Activated CD4-positive, CD25-positive, alpha-beta regulatory T cell (primary cell): ENCODE results near the gene WWTR1.

ENCODE experiments used
- DNase-seq, 4 experiments: peaks; one replicate each; lab custom pipeline; 2025; lab: John Stamatoyannopoulos, UW

Gene WWTR1

GRCh38 chr3:149593418-149594160 lies 64.2 kb downstream of the WWTR1 start:
- no peak for DNase-seq

- DNase-seq, result no peak
Observed at GRCh38 chr3:149592758-149593240, 65.0 kb downstream of the WWTR1 start.

GRCh38 chr3:149590691-149591441 lies 67.0 kb downstream of the WWTR1 start:
- no peak for DNase-seq

GRCh38 chr3:149589332-149589731 lies 68.5 kb downstream of the WWTR1 start:
- no peak for DNase-seq

GRCh38 chr3:149588909-149589308 lies 68.9 kb downstream of the WWTR1 start:
- DNase-seq, result no peak

- DNase-seq, result no peak
Observed at GRCh38 chr3:149587383-149587782, 70.4 kb downstream of the WWTR1 start.

- no peak for DNase-seq
Observed at GRCh38 chr3:149586871-149587270, 71.0 kb downstream of the WWTR1 start.

GRCh38 chr3:149585401-149585726 lies 72.5 kb downstream of the WWTR1 start:
- DNase-seq, result no peak

GRCh38 chr3:149583921-149584635 lies 73.7 kb downstream of the WWTR1 start:
- DNase-seq, result no peak

- no peak for DNase-seq
Observed at GRCh38 chr3:149582395-149582794, 75.4 kb downstream of the WWTR1 start.

- DNase-seq, result no peak
Observed at GRCh38 chr3:149581681-149582370, 76.0 kb downstream of the WWTR1 start.

GRCh38 chr3:149581248-149581647 lies 76.6 kb downstream of the WWTR1 start:
- no peak for DNase-seq

- DNase-seq, result no peak
Observed at GRCh38 chr3:149579838-149580542, 77.8 kb downstream of the WWTR1 start.

- DNase-seq, result no peak
Observed at GRCh38 chr3:149579161-149579560, 78.7 kb downstream of the WWTR1 start.

GRCh38 chr3:149577801-149578200 lies 80.0 kb downstream of the WWTR1 start:
- no peak for DNase-seq

- no peak for DNase-seq
Observed at GRCh38 chr3:149575961-149576564, 81.8 kb downstream of the WWTR1 start.

- no peak for DNase-seq
Observed at GRCh38 chr3:149575213-149575960, 82.4 kb downstream of the WWTR1 start.

- no peak for DNase-seq
Observed at GRCh38 chr3:149572796-149573414, 84.9 kb downstream of the WWTR1 start.

- no peak for DNase-seq
Observed at GRCh38 chr3:149571381-149571780, 86.4 kb downstream of the WWTR1 start.

GRCh38 chr3:149570016-149570415 lies 87.8 kb downstream of the WWTR1 start:
- no peak for DNase-seq
